NCI-H345 treated with DMSO at 0.1 percent for 48 hours (cell line): ENCODE data around the gene CSNK1E.
A peak's percentile ranks its signal among the peaks of the same experiment; 100 is the strongest.

Source experiments
- DNase-seq: peaks from one replicate; lab custom pipeline; 2025; ENCODE audit not compliant: unreplicated experiment; lab: John Stamatoyannopoulos, UW

CSNK1E gene

DNA sequence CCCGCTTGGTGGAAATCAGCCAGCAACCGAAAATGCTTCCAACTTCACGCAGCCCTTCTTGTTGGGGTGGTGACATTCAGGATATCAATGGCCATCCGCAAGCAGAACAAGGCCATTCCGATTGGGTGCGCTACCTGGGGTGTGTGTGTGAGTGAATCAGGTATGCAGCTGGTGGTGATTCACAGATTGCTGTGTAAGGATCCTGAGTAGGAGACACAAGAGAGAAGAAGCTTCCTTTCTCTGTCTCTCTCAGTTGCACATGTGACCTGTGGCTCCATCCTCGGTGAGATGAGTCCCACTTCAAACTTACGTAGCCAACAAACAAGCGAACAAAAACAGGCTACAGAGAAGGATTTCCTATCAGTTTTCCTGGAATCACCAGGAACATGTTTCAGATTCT is 34.8 kb downstream of the CSNK1E start:
- DNase-seq: no peak

- no peak for DNase-seq
These were observed 41.1 kb downstream of the CSNK1E start for GRCh38 chr22:38276166-38276565.

DNA sequence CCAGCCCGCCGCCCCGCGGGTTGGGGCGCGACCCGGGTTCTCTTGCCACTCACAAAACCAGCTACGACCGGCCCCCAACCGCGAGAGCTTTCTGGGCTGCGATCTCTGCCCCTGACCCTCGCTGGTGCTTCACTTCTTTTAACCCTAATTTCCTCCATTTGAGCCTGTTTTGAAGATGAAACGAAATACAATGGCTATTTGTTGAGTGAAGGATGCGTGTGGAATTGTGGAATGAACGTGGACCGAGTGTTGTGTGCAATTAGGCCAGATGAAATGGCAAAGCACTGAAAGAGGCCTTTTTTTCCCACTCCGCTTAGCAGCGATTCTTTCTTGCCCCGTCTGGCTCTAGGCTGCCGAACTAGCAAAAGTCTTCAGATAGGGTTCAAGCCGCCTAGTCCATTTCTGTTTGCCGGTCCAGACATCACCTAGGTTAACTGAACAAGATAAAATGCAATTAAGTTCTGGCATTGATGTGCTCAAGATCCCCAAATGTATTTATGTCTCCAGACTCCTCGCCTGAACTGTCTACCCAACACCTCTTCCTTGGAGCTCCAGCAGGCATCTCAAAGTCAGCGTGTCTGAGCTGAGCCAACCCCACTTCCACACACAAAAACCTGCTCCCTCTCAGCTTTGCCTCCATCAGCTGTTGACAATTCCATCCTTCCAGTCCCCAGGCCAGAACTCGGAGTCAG is 44.0 kb downstream of the CSNK1E start:
- DNase-seq: no peak

- peak; percentile 14 for DNase-seq
These were observed 44.7 kb downstream of the CSNK1E start, which contains the start of gene TMEM184B for GRCh38 chr22:38272373-38273134. Gene TMEM184B, minus strand, starts transcription at chr22:38273010. Its CDS starts 25,049 bp downstream, at chr22:38247961.

DNA sequence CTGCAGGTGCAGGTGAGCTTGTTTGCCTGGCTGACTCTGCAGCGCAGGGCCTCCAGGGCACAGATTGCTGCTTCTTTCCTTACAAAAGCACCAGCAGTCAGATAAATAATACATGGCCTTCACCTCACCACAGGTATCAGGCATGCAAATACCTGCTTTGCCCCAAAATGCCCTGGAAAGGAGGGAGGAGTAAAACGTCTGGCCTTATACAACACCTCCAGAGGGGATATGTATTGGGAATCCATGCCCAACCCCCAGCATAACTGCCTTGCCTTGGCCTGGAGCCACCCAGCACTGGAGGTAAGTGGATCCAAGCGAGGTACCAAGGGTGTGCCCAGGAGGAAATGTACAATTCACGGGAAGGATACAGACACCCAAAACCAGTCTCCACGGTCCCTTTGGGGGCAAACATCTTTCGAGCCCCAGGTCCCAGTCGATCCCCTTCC is 45.3 kb downstream of the CSNK1E start:
- peak; percentile 44 for DNase-seq

- DNase-seq: no peak
These were observed 46.1 kb downstream of the CSNK1E start for GRCh38 chr22:38271101-38271500.

DNA sequence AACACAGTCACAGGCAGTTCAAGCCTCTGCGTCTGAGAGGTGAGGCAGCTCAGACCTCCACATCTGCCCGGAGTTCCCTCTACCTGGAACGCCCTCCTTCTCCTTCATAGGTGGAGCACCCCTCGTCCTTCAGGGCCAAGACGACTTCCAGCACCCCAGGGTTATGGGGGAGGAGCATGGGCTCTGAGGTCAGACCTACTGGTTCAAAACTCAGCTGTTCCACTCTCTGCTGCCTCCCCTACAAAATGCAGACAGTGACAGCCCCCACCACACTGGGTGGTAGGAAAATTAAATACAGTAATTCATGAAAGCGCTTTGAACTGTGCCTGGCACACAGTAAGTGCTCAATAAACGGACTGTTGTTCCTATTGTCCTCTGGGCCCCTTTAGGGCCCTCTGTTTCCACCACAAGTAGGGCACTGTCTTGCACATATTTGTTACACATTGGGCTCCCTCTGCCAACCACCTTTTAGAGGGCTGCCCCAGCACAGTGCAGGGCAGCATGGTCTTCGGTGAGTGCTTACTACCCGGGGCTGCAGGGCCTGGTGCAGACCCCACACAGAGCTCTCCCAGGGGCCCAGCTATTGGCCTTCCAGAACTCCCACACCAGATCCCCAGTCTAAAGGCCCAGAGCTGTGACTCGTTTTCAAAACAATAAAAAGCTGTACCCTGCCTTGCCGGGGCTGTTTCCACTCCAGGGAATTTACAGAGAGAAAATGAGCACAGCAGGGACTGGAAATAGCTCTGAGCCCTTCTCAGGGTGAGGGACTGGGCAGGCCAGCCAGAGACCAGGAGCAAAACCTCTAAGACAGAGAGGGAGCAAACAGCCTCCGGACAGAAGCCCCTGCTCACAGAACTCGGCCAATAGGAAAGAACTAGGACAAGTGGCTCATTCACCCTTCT is 46.9 kb downstream of the CSNK1E start:
- DNase-seq: no peak

DNA sequence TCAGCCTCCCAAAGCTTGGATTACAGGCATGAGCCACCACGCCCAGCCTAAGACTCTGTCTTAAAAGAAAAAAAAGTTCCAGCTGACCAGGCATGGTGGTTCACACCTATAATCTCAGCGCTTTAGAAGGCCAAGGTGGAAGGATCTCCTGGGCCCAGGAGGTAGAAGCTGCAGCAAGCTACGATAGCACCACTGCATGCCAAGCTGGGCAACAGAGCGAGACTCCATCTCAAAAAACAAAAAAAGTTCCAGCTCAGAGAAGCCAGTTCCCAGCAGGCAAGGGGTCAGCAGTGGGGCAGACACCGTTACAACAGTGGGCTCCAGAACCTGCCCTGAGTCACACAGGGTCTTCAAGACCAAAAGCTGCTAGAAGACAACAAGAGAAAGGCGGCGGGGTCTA is 47.8 kb downstream of the CSNK1E start:
- no peak for DNase-seq

GRCh38 chr22:38267086-38267485 is 50.1 kb downstream of the CSNK1E start:
- DNase-seq: no peak

- no peak for DNase-seq
These were observed 51.1 kb downstream of the CSNK1E start for GRCh38 chr22:38266120-38266519.

- no peak for DNase-seq
These were observed 52.9 kb downstream of the CSNK1E start for GRCh38 chr22:38264322-38264843.

DNA sequence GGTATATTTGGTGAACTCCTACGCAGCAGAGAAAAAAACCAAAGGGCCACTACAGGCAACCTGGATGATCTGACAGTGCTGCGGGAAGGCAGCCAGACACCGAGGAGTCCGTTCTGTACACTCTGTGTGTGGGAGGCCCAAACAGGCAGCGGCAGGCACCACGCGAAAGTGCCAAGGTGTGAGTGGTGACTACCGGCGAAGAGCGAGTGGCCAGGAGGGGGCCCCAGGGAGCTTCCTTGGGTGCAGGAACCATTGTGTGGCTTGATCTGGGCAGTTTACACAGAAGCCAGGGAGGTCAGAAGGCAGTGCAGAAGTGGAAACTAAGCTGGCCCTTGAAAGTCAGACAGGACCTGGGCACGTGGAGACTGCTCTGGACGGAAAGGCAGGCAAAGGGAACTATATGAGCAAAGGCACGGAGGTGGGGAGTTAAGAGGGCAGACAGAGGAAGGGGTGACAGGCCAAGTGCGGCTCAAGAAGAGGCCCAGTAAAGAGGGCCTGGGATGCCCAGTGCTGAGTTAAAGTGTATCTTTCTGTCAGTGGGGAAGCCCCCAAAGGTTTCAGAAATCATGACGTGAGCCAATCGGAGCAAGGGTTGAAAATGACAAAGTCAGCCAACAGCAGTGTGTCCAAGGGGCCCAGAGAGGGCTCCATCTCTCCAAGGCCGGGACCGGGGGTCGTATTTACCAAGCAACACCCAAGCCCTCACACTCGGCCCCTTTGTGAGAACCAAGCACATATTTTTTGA is 55.0 kb downstream of the CSNK1E start:
- no peak for DNase-seq

DNA sequence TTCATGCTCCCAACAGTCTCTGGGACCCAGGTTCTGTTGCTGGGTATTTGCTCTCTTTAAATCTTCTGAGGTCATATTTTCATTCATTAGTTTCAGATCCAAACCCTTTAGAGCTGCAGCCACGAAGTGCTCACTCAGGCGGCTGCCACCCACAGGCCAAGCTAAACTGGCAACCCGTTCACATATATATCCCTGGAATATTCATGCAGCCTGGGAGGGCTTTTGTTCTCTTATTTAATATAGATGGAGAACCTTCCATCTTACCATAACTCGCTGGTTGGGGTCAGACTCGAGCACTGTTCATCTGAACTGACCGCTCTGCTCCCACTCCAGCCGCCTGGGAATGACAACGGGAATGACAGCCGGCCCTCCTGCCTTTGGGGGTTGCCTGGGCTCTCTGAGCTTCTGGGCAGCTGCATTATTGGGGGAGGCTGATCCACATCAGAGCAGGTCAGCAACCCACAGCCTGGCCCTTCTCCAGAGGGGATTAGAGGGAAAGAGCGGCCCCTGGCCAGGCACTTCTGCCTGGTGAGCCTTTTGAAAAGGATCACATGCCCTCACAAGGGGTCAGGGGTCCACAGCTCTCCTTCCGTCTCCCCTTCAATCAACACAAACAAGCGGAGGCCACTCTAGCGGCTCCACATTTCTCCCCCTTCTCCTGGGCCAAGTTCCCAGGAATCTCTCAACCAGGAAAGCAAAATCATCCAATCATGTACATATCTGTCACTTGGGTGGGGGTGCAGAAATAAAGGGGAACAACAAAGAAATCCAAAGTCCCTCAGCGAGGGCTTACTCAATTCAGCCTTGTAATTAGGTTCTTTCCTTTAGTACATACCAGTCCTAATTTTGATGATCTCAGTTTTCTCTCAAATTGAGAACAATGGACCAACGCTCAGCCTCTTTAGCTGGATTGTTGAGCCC is 56.2 kb downstream of the CSNK1E start:
- DNase-seq: no peak

GRCh38 chr22:38259370-38259769 is 57.9 kb downstream of the CSNK1E start:
- DNase-seq: no peak

GRCh38 chr22:38258895-38259294 is 58.3 kb downstream of the CSNK1E start:
- no peak for DNase-seq

DNA sequence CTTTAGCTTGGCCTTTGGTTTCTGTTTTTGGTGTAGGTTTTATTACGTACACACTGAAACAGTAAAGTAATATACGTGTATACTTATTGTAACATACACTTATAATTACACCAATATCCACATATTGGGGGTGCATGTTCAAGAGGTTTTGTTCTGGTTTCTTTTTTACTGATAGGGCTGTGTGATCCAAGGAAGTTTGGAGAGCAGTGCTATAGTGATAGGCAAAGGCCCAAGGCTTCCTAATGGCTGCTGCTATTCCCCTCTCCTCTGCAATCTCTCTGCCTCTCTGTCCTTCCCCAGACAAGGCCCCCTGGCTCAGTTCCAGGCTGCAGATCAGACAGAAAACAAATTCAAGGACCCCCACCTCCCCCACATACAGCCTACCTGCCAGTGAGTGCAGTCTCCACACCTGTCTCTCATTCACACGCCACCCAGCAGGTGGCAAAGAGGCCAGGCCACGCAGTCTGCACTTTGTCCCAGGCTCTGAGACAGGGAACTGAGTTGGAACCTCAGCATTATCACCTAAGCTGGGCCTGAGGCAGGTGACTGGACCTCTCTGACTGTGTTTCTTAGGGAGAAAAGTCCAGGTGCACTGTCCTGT is 59.5 kb downstream of the CSNK1E start:
- peak; percentile 77 for DNase-seq

DNA sequence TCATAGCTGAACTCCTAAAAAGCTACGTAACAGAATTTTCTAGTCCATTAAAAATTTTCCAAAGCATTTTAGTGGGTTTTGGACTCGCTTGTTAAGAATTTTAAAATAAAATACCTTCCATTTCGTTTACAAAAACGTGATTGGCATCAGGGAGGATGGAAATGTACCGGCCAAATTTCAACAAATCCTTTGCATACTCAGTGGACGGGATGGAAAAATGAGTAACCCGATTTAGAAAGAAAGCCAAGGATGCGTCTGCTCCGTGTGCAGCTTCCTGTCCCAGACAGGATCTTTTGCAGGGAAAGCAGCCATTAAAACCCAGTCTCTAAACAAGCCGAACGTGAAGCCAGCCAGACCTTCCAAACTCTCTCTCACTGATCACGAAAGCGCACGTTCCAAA is 60.1 kb downstream of the CSNK1E start:
- DNase-seq: no peak

DNA sequence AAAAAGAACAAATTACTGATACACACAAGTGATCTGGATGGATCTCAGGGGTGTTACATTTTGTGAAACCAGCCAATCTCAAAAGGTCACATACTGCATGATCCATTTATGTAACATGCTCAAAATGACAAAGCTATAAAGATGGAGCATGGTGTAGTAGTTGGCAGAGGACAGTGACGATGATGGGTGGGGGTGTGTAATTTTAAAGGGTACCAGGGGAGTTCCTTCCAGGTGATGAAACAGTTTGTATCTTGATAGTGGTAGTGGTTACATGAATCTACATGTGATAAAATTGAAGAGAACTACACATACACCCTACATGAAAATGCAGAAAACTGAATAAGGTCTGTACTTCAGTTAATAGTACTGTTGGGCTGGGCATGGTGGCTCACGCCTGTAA is 61.5 kb downstream of the CSNK1E start:
- no peak for DNase-seq

DNA sequence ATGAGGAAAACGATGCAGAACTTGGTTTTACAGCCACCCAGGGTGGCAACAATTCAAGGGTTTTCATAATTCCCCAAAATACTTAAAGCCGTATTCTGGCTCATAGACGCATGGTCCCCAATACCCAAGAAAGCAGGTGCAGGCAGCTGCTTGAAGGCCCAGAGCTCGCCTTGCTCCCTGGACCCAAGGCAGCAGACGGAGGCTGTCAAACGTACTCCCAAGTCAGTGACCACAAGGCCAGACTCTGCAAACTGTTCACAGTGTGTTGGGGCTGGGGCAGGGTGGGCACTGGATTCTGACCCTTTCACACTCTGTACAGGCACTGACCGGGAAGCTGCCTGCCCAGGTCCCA is 65.9 kb downstream of the CSNK1E start:
- DNase-seq: no peak
